MM.1S (cell line): Measurements from ENCODE around the gene KCNT1.

Experiments used
- DNase-seq: peaks from one replicate; pipeline ENCODE4 v3.0.0-alpha.2; 2015
- H2AFZ ChIP-seq: fragments of 300-600 bp; sonication (generic); 2 replicates; pipeline ENCODE4 v1.6.0; 2016; ENCODE audit warnings: antibody characterized with exemption, low read length
- H3F3A ChIP-seq: fragments of 300-600 bp; sonication (generic); 2 replicates; pipeline ENCODE4 v1.6.1; 2016; ENCODE audit warnings: mild to moderate bottlenecking, antibody characterized with exemption, low read length, moderate library complexity, mixed read lengths; ENCODE audit not compliant: insufficient read depth
- H3K27ac ChIP-seq: fragments of 300-600 bp; sonication (generic); 2 replicates; pipeline ENCODE4 v1.5.1; 2016; ENCODE audit warnings: mild to moderate bottlenecking, low read length
- H3K27me3 ChIP-seq: fragments of 300-600 bp; sonication (generic); replicated peaks from 2 replicates; pipeline ENCODE4 v1.6.0; 2016; ENCODE audit warnings: low read length; ENCODE audit not compliant: insufficient read depth
- H3K36me3 ChIP-seq: fragments of 300-600 bp; sonication (generic); replicated peaks from 2 replicates; pipeline ENCODE4 v1.6.1; 2016; ENCODE audit warnings: mild to moderate bottlenecking, low read length, mixed read lengths; ENCODE audit not compliant: insufficient read depth
- H3K4me1 ChIP-seq: fragments of 300-600 bp; sonication (generic); 2 replicates; pipeline ENCODE4 v1.6.1; 2016; ENCODE audit warnings: low read length, mixed read lengths
- H3K4me2 ChIP-seq: fragments of 300-600 bp; sonication (generic); 2 replicates; pipeline ENCODE4 v1.6.0; 2016; ENCODE audit warnings: low read depth, low read length
- H3K4me3 ChIP-seq: fragments of 300-600 bp; sonication (generic); 2 replicates; pipeline ENCODE4 v1.5.1; 2016; ENCODE audit warnings: low read length, mixed read lengths
- H3K79me2 ChIP-seq: fragments of 300-600 bp; sonication (generic); 2 replicates; pipeline ENCODE4 v1.6.1; 2016; ENCODE audit warnings: mixed run types, low read length, mixed read lengths
- H3K9ac ChIP-seq: fragments of 300-600 bp; sonication (generic); 2 replicates; pipeline ENCODE4 v1.6.1; 2016; ENCODE audit warnings: low read length, mixed read lengths
- H3K9me2 ChIP-seq: fragments of 300-600 bp; sonication (generic); replicated peaks from 2 replicates; pipeline ENCODE4 v1.6.1; 2016; ENCODE audit warnings: mild to moderate bottlenecking, low read length, mixed read lengths; ENCODE audit not compliant: insufficient read depth
- H3K9me3 ChIP-seq: fragments of 300-600 bp; sonication (generic); replicated peaks from 2 replicates; pipeline ENCODE4 v1.6.1; 2016; ENCODE audit warnings: mild to moderate bottlenecking, low read length, mixed read lengths; ENCODE audit not compliant: insufficient read depth
- H4K20me1 ChIP-seq: fragments of 300-600 bp; sonication (generic); 2 replicates; pipeline ENCODE4 v1.6.1; 2016; ENCODE audit warnings: mild to moderate bottlenecking, low read length, moderate library complexity, mixed read lengths; ENCODE audit not compliant: insufficient read depth
- EZH2 ChIP-seq: fragments of 300-600 bp; sonication (generic); optimal IDR thresholded peaks from 2 replicates; pipeline ENCODE3; 2017; ENCODE audit warnings: low read depth, mild to moderate bottlenecking, antibody characterized with exemption, low read length, mixed read lengths
- EZH2phosphoT487 ChIP-seq: fragments of 300-600 bp; sonication (generic); IDR thresholded peaks from 2 replicates; pipeline ENCODE4 v1.6.1; 2018; ENCODE audit warnings: antibody characterized with exemption, low read length

The KCNT1 gene

DNA sequence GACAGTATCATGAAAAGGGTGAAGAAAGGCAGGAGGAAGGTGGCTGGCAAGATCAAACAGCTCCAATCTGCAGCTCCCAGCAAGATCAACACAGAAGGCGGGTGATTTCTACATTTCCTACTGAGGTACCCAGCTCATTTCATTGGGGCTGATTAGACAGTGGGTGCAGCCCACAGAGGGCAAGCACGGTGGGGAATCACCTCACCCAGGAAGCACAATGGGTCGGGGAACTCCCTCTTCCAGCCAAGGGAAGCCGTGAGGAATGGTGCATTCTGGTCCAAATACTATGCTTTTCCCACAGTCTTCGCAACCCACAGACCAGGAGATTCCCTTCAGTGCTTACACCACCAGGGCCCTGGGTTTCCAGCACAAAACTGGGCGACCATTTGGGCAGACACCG is 138.6 kb downstream of the KCNT1 start:
- TF ChIP-seq EZH2: no peak
- no peak for TF ChIP-seq EZH2phosphoT487
- DNase-seq: no peak
- Histone ChIP-seq H3K9ac (no peak overlapping the region), H3K9me3 (no peaks in the 10 kb centered on the region), H4K20me1 (no peaks in the 10 kb centered on the region), H3K79me2 (no peaks in the 10 kb centered on the region), H3F3A (no peaks in the 10 kb centered on the region), H3K4me3 (no peak overlapping the region), H3K36me3 (no peaks in the 10 kb centered on the region), H3K4me2 (no peak overlapping the region), H2AFZ (no peak overlapping the region), H3K9me2 (no peaks in the 10 kb centered on the region), H3K27ac (no peak overlapping the region), H3K4me1 (no peaks in the 10 kb centered on the region), H3K27me3 (no peaks in the 10 kb centered on the region)
